ENCODE data around the gene FAR2. TPM values are rescaled to one million over a fixed set of nuclear protein-coding genes. Genes with fewer than 3 reads are reported as not detected.
"Not testable (repeated sequence)": the region's sequence is repeated elsewhere in the genome, so short reads cannot be mapped to it uniquely, and the experiment has no call there.

Gene FAR2
- total RNA-seq, 2 experiments from 2014 or later, result 0.73 TPM; not detected in 1

- no peak for TF ChIP-seq CTCF (conservative IDR thresholded peaks at IDR 0.05; ENCODE audit: low read length)
- no peak for TF ChIP-seq EZH2phosphoT487 (IDR thresholded peaks at IDR 0.05; ENCODE audit: borderline replicate concordance, low read depth, low read length)
- Histone ChIP-seq H2AFZ (ENCODE audit: low read length) (no peak overlapping the region), H3K4me1 (ENCODE audit: insufficient read depth, low read length, poor library complexity, severe bottlenecking) (no peaks in the 10 kb centered on the region), H3K4me3 (ENCODE audit: low read depth, low read length, poor library complexity, severe bottlenecking) (no peak overlapping the region), H3K9me3 (ENCODE audit: low read length) (no peaks in the 10 kb centered on the region), H4K20me1 (ENCODE audit: insufficient read depth, low read length) (no peaks in the 10 kb centered on the region), H3K9me2 (ENCODE audit: insufficient read depth, low read length) (no peaks in the 10 kb centered on the region), H3K36me3 (ENCODE audit: insufficient read depth, low read length) (no peaks in the 10 kb centered on the region), H3K4me2 (ENCODE audit: low read length) (no peak overlapping the region), H3K27ac (ENCODE audit: low read depth, low read length, poor library complexity, severe bottlenecking) (no peak overlapping the region), H3K79me2 (ENCODE audit: insufficient read depth, low read depth, low read length) (no peaks in the 10 kb centered on the region)
- ChIA-PET CTCF (ENCODE audit: unreplicated experiment) (interaction anchor here (1.0 kb wide), 1 partner anchor 420 kb away, joined by 3 read pairs; no protein-coding TSS in a partner anchor), POLR2A (no interaction called here)
- DNase-seq (ENCODE audit: low spot score), result no peak
- intact Hi-C loops (cut with micrococcal nuclease; ENCODE audit: unreplicated experiment), result no loop called here
- BruUV-seq (replicated peaks), result no TSS peak
Observed at GRCh38 chr12:29133181-29133580, 15.9 kb upstream of the FAR2 start.

- ChIA-PET CTCF (ENCODE audit: unreplicated experiment) (interaction anchor here (1.0 kb wide), 1 partner anchor 420 kb away, joined by 3 read pairs; no protein-coding TSS in a partner anchor), POLR2A (no interaction called here)
- Histone ChIP-seq H4K20me1 (ENCODE audit: insufficient read depth, low read length) (no peaks in the 10 kb centered on the region), H3K9me3 (ENCODE audit: low read length) (no peaks in the 10 kb centered on the region), H3K27ac (ENCODE audit: low read depth, low read length, poor library complexity, severe bottlenecking) (no peak overlapping the region), H3K79me2 (ENCODE audit: insufficient read depth, low read depth, low read length) (no peaks in the 10 kb centered on the region), H3K36me3 (ENCODE audit: insufficient read depth, low read length) (no peaks in the 10 kb centered on the region), H3K4me1 (ENCODE audit: insufficient read depth, low read length, poor library complexity, severe bottlenecking) (no peaks in the 10 kb centered on the region), H3K4me3 (ENCODE audit: low read depth, low read length, poor library complexity, severe bottlenecking) (no peak overlapping the region), H2AFZ (ENCODE audit: low read length) (no peak overlapping the region), H3K4me2 (ENCODE audit: low read length) (no peak overlapping the region), H3K9me2 (ENCODE audit: insufficient read depth, low read length) (no peaks in the 10 kb centered on the region)
- BruUV-seq (replicated peaks), result no TSS peak
- intact Hi-C loops (cut with micrococcal nuclease; ENCODE audit: unreplicated experiment), result no loop called here
- no peak for TF ChIP-seq CTCF (conservative IDR thresholded peaks at IDR 0.05; ENCODE audit: low read length)
- TF ChIP-seq EZH2phosphoT487 (IDR thresholded peaks at IDR 0.05; ENCODE audit: borderline replicate concordance, low read depth, low read length), result no peak
- no peak for DNase-seq (ENCODE audit: low spot score)
Observed at GRCh38 chr12:29133680-29134079, 15.4 kb upstream of the FAR2 start.

GRCh38 chr12:29138256-29138655 is 10.8 kb upstream of the FAR2 start:
- H3K79me2 ChIP-seq (ENCODE audit: insufficient read depth, low read depth, low read length); H3K4me1 ChIP-seq (ENCODE audit: insufficient read depth, low read length, poor library complexity, severe bottlenecking); H2AFZ ChIP-seq (ENCODE audit: low read length); H3K9me3 ChIP-seq (ENCODE audit: low read length); POLR2A ChIA-PET; H3K36me3 ChIP-seq (ENCODE audit: insufficient read depth, low read length); H3K9me2 ChIP-seq (ENCODE audit: insufficient read depth, low read length); H3K4me3 ChIP-seq (ENCODE audit: low read depth, low read length, poor library complexity, severe bottlenecking); H3K27ac ChIP-seq (ENCODE audit: low read depth, low read length, poor library complexity, severe bottlenecking); intact Hi-C loops (cut with micrococcal nuclease; ENCODE audit: unreplicated experiment); BruUV-seq (replicated peaks); H3K4me2 ChIP-seq (ENCODE audit: low read length); CTCF ChIA-PET (ENCODE audit: unreplicated experiment); DNase-seq (ENCODE audit: low spot score); H4K20me1 ChIP-seq (ENCODE audit: insufficient read depth, low read length): not testable (repeated sequence)

GRCh38 chr12:29138855-29139254 is 10.2 kb upstream of the FAR2 start:
- POLR2A ChIA-PET; H4K20me1 ChIP-seq (ENCODE audit: insufficient read depth, low read length); H2AFZ ChIP-seq (ENCODE audit: low read length); H3K9me2 ChIP-seq (ENCODE audit: insufficient read depth, low read length); H3K9me3 ChIP-seq (ENCODE audit: low read length); H3K79me2 ChIP-seq (ENCODE audit: insufficient read depth, low read depth, low read length); H3K4me3 ChIP-seq (ENCODE audit: low read depth, low read length, poor library complexity, severe bottlenecking); intact Hi-C loops (cut with micrococcal nuclease; ENCODE audit: unreplicated experiment); BruUV-seq (replicated peaks); H3K27ac ChIP-seq (ENCODE audit: low read depth, low read length, poor library complexity, severe bottlenecking); CTCF ChIA-PET (ENCODE audit: unreplicated experiment); H3K4me2 ChIP-seq (ENCODE audit: low read length); DNase-seq (ENCODE audit: low spot score); H3K4me1 ChIP-seq (ENCODE audit: insufficient read depth, low read length, poor library complexity, severe bottlenecking); H3K36me3 ChIP-seq (ENCODE audit: insufficient read depth, low read length): not testable (repeated sequence)
